ENCODE results near the gene ITGA3. TPM values are rescaled to one million over a fixed set of nuclear protein-coding genes. Genes with fewer than 3 reads are reported as not detected.

ITGA3 gene
- total RNA-seq, 1 experiment from 2014 or later: 22.5 TPM

DNA sequence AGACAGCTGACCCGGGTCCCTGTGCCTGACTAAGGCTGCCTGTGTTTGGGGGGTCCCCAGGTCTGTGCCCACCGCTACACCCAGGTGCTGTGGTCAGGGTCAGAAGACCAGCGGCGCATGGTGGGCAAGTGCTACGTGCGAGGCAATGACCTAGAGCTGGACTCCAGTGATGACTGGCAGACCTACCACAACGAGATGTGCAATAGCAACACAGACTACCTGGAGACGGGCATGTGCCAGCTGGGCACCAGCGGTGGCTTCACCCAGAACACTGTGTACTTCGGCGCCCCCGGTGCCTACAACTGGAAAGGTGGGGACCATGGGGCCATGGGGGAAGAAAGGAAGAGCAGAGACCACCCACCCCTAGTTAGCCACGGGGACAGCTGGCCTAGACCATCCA, 12.1 kb downstream of the ITGA3 start:
- no CpG with 5 or more reads among the region's 13 CpGs for WGBS (ENCODE audit: extremely low coverage, insufficient read length, low lambda C conversion rate)
- Histone ChIP-seq H3K23ac (ENCODE audit: insufficient read length, low read depth, low read length) (no peak overlapping the region), H3K79me2 (ENCODE audit: insufficient read depth, low read length) (no peaks in the 10 kb centered on the region; the same call in 1 of the 2 replicates), H3K27me3 (ENCODE audit: insufficient read depth, low read length) (no peaks in the 10 kb centered on the region), H3K56ac (ENCODE audit: insufficient read length, low read depth, low read length) (no peak overlapping the region), H4K20me1 (ENCODE audit: control insufficient read depth, insufficient read depth, insufficient read length) (no peaks in the 10 kb centered on the region), H2BK120ac (ENCODE audit: low read depth, low read length, poor library complexity, severe bottlenecking) (no peak overlapping the region), H3K14ac (ENCODE audit: insufficient read depth, low read length) (no peak overlapping the region), H4K8ac (replicated peaks; ENCODE audit: insufficient read length, low read depth, low read length) (no peak overlapping the region), H3K27ac (ENCODE audit: insufficient read length, low read depth, low read length) (no peak overlapping the region), H4K5ac (ENCODE audit: insufficient read length, low read depth, low read length) (no peak overlapping the region), H3K18ac (ENCODE audit: insufficient read length, low read depth, low read length) (no peak overlapping the region), H3K23me2 (ENCODE audit: insufficient read length, low read depth, low read length, poor library complexity, severe bottlenecking) (no peaks in the 10 kb centered on the region), H4K91ac (ENCODE audit: insufficient read length, low read depth, low read length) (no peak overlapping the region), H2BK20ac (ENCODE audit: low read depth, low read length, poor library complexity, severe bottlenecking) (no peak overlapping the region), H2AK5ac (ENCODE audit: insufficient read length, low read length) (no peak overlapping the region), H2BK12ac (ENCODE audit: insufficient read length, low read depth, low read length) (no peak overlapping the region), H2AFZ (ENCODE audit: low read length) (no peak overlapping the region), H3K79me1 (ENCODE audit: insufficient read depth, low read depth, low read length, poor library complexity, severe bottlenecking) (no peaks in the 10 kb centered on the region), H3K4me2 (ENCODE audit: insufficient read depth, insufficient read length, low read length) (no peak overlapping the region), H3K9ac (ENCODE audit: extremely low read depth, insufficient read length, low read length) (no peak overlapping the region), H3T11ph (ENCODE audit: low read length) (no peak overlapping the region), H2BK15ac (ENCODE audit: low read depth, low read length) (no peak overlapping the region), H2BK5ac (ENCODE audit: insufficient read length, low read length) (no peak overlapping the region), H3K4me1 (ENCODE audit: insufficient read depth, low read length) (no peaks in the 10 kb centered on the region), H3K4ac (ENCODE audit: low read depth, low read length) (no peak overlapping the region), H3K9me3 (ENCODE audit: control insufficient read depth, low read depth, low read length) (no peaks in the 10 kb centered on the region)
- peaks cover 1% of the 10 kb centered on the region; the same call in 1 of the 2 replicates for H3K27me3 Mint-ChIP-seq (ENCODE audit: low read depth)
- no peak overlapping the region for H3K4me3 Mint-ChIP-seq
- TF ChIP-seq, protein P1, sequence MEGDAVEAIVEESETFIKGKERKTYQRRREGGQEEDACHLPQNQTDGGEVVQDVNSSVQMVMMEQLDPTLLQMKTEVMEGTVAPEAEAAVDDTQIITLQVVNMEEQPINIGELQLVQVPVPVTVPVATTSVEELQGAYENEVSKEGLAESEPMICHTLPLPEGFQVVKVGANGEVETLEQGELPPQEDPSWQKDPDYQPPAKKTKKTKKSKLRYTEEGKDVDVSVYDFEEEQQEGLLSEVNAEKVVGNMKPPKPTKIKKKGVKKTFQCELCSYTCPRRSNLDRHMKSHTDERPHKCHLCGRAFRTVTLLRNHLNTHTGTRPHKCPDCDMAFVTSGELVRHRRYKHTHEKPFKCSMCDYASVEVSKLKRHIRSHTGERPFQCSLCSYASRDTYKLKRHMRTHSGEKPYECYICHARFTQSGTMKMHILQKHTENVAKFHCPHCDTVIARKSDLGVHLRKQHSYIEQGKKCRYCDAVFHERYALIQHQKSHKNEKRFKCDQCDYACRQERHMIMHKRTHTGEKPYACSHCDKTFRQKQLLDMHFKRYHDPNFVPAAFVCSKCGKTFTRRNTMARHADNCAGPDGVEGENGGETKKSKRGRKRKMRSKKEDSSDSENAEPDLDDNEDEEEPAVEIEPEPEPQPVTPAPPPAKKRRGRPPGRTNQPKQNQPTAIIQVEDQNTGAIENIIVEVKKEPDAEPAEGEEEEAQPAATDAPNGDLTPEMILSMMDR (conservative IDR thresholded peaks at IDR 0.05): no peak
- H3K4me1 Mint-ChIP-seq: peaks cover 6 to 10% of the 10 kb centered on the region in 2 experiments; a peak in 3 of 4 replicates
- H3K9me3 Mint-ChIP-seq: peaks cover 0 to 4% of the 10 kb centered on the region in 2 experiments; a peak in 2 of 5 replicates
- no peak overlapping the region; a peak in 1 of 7 replicates for H3K27ac Mint-ChIP-seq
- peaks cover 5 to 17% (median 11%) of the 10 kb centered on the region in 3 experiments for H3K36me3 Mint-ChIP-seq (ENCODE audit: insufficient read depth in 1 of 3, low read depth in 3 of 3)
- DNase-seq: no peak
